Eye (tissue), 1 donor: ENCODE data around the gene UNC5C.

Experiments used
- DNase-seq: peaks from one replicate; pipeline ENCODE4 v3.0.0-alpha.2; 2015

Gene UNC5C

DNA sequence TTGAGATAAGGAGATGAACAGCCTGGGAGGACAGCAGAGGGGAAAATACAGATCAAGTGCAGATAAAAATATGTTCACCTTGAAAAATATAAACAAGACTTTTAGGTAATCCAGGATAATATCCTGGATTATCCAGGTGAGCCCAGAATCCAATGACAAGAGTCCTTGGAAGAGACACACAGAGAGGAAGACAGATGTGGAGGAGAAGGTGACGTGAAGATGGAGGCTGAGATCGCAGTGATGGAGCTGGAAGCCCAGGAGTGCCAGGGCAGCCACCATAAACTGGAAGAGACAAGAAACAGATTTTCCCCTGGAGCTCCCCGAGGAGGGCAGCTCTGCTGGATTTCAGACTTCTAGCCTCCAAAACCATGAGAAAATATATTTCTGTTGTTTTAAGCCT lies 230.7 kb downstream of the UNC5C start:
- no peak for DNase-seq

DNA sequence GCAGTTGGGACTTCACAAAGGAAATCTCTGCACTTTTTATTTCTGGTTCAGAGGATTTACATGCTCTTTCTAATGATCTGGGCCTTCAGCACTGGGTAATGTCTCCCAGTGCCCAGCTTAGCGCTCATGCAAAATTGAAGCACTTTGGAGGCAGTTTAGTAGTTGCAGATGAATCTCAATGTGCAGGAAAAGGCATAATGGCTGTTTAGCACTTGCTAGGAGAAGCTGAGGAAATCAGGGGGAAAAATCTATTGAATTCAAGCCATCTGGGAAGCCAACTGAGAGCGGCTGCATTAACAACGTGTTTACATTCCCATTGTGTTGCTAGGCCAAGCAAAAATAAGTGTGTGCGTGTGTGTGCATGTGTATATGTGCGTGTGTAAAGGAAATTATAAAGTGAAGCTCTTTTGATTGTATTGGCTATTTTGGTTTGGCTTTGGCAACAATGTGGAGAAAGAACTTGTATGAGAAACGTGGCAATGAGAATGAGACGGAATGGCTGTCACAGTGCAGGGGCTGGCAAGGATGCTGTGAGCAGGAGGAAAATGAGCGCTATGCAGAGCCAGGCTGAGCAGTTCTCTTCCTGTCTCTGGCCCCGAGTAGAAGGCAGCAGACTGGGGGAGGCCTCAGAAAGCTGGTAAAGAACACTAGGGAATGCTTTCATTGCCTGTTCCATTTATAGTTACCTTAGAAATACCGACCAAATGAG lies 231.5 kb downstream of the UNC5C start:
- peak; percentile 85 for DNase-seq

DNA sequence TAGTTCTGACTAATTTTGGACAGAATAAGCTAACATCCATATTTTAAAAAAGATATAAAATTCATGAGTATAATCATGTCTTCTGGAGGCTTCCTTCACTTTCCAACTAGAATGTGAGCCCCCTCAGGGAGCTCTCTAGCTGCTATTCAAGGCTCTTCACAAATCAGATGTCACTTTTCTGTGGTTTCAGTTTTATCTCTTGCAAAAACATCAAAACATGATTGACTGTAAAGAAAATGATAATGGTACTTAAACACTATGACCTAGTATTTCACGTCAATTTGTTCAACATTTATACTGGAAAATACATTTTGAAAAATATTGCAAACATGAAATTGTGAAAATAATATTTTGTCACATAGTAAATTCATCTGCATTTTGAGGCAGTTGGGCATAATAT lies 234.2 kb downstream of the UNC5C start:
- no peak for DNase-seq

DNA sequence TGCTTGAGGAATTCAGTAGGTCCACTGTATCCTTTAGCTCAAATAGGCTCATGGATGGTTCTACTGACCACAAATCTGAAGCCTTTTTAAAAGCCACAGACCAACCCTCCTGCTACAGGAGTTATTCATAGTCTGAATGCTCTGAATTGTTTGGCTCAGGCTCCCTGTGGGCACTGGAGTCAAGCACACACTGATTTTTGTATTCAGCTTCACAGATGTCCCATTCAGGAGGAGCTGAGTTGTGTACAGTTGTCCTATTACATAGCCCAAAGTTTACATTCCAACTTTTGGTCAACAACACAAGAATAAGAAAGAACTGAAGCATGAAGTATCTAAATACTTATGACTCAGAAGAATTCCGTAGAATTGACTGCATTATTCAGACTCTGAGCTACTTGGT lies 243.9 kb downstream of the UNC5C start:
- DNase-seq, result peak; percentile 17

DNA sequence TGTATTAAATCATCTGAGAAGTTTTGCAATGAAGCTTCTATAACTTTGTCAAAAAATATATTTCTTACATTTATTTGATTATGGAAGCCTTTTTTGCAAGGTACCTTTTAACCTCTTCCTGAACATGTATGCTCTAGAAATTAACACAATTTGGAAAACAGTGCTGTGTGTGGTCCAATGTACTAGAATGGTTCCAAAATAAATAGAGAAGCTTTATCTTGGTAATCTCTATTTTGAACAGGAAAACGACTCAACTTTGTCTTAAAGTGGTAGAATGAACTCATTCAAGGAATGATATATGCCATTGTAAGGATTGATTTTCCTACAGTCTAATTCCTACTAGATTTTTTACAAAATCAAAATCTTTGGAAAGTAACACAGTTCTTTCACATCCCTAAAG lies 248.5 kb downstream of the UNC5C start:
- no peak for DNase-seq

DNA sequence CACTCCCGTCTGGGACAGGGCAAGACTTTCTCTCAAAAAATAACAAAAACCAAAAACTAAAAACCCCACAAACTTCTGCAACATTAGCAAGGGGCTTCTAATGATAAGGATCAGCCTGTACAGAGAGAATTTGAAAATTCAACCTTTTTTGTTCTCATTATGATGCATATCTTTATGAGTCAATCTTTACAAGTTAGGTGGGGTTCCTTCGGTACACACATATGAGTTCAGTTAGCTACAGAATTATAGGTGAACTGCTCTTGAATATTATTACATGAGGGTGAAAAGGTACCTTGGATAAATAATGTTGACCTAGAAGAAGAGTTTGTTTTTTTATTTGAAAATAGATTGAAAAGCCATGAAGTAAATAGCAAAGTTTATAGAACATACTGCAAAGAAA lies 252.7 kb downstream of the UNC5C start:
- DNase-seq, result no peak

DNA sequence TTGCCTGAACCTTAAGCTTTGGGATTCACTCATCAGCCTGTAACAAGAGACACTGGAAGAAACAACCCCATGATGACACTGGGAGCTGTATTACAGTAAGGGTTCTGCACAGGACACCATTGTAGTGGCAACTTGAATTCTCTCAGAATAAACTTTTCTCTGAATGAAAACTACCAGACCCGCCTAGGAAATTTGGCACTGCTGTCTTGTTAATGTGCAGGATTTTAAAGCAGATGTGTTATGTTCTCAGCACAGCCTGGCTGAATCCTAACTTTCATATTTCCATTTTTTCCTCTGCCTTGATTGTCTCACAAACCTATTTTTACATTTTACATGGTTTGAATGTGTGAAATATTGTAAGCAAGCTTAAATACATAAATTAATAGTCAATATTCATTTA lies 253.6 kb downstream of the UNC5C start:
- no peak for DNase-seq

DNA sequence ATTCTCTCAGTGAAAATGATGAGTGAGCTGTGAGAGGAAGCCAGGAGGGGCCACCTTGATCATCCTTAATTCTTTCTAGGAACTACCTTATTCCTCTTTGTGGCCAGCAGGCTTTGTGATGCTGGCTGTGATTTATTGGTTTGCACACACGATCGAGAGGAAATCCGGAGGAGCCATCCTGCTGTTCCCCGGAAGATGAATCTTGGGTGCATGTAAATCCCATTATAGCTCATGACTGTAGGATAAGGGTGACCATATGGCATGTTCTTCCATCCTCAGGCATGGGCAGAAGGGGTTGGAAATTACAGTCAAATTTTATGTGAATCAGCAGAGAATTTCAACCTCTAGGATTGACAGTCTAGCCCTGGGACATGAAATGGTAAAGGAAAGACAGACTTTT lies 254.5 kb downstream of the UNC5C start:
- DNase-seq, result no peak

DNA sequence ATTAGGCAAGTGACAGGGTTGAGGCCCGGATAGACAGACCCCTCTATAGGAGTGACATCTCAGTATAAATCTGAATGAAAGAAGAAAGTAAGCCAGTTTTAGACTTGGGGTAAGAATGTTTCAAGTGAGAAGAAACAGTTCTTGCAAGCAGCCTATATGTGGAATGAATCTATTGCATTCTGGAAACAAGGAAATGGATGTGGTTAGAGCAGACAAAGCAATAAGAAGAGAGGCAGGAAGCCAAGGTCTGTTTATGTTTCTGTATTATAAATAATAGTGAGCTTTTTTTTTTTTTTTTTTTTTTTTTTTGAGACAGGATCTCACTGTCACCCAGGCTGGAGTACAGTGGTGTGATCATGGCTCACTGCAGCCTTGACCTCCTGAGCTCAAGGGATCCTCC lies 255.8 kb downstream of the UNC5C start:
- DNase-seq, result no peak

DNA sequence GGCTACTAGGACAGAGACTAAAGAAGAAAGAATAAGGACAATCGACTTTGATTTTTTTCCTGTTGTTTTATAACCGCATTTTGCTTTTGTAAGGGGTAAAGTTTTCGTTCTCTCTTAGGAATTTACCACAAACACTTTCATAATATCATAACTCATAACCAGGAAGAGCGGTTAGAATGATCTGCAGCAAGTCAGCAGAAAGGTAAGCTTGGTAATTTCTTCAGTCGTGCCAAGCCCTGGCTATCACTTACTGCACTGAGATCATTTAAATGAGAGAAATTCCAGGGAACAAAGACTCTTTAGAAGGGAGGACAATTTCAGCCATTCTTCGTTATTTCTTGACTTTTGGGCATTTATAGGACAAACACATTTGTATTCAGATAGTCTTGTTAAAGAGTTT lies 258.1 kb downstream of the UNC5C start:
- no peak for DNase-seq

DNA sequence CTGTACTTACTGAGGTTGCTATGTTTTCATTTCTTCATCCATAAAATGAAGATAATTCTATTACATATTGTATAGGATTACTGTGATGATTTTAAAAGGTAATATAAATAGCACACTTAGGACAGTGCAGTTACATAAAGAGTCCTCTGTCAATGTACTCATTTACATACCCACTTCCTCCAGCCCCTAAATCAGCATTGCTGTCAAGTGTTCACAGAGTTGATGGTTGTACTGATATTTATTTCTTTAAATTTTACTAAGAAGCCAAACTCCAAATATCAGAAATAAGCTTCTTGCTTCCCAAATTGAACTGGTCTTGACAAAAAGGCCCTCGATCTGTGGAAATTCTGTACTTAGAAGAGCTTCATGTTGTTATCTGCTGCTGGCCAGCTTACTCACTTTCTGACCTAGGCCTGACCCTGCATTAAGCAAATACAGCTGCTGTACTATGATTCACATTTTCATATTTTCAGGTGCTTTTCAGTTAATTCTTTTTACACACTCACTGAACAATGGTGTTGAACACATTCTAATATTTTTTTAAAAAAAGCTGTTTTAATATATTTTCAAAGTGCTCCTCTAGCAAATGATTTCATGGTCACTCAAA lies 259.6 kb downstream of the UNC5C start:
- no peak for DNase-seq

DNA sequence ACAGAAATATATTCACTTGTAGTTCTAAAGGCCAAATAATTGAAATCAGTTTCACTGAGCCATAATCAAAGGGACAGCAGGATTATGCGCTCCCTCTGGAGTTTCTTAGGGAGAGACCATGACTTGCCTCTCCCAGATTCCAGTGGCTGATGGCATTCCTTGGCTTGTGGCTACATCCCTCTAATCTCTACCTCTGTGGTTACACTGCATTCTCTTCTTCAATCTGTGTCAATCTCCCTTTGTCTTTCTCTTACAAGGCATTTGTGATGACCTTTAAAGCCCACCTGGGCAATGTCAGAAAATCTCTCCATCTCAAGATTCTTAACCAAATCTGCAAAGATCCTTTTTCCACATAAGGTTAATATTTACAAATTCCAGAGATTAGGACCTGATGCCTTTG lies 260.2 kb downstream of the UNC5C start:
- no peak for DNase-seq

DNA sequence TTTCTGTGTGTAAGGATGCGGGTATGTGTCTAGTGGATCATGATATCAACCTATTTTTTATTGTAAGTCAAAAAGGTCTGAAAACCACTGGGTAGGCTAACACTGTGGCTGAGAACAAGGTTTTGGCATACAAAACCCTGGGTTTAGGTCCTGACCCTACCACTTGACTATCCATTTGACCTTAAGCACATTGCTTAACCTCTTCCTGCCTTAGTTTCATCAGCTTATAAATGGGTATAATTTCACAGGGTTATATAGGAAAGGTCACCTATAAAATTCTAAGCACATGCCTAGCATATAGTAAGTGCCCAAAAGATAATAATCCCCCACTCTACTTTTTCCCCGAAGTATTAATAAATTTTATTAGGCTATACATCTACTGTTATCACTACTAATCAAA lies 263.0 kb downstream of the UNC5C start:
- no peak for DNase-seq

DNA sequence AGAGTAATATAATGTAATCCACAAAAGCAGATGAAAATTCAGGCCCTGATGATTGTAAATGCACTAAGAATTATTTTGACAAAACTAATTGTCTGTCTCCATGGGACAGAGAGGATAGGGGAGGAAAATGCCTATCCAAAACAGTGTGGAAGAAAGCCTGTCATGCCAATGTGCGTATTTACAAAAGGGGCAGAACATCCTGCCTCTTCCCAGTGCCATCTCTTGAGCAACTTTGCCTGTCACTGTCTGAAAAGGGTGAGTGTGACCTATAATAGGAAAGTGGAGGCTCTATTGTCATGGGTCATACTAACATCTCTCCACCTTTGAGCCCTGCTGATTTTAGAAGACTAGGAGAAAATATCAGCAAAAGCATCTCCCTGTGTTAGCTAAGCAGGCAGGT lies 264.1 kb downstream of the UNC5C start:
- DNase-seq, result no peak

DNA sequence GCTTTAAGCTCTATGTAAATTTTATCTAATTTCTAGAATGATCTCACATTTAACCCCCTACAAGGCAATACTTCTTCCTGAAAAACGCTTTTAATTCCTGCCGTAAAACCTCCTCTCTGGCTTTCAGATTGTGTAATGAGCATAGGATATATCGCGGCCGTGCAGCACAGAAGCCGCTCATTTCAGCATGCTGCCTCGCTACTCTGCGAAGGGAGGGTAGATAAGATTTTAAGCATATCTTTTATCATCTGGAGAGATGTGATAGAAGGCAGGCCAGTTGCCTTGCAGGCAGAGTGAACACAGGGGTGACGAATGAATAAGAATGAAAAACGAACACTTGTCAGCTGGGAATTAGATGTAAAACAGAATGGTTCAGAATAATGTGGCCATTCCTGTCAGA lies 265.5 kb downstream of the UNC5C start:
- no peak for DNase-seq

DNA sequence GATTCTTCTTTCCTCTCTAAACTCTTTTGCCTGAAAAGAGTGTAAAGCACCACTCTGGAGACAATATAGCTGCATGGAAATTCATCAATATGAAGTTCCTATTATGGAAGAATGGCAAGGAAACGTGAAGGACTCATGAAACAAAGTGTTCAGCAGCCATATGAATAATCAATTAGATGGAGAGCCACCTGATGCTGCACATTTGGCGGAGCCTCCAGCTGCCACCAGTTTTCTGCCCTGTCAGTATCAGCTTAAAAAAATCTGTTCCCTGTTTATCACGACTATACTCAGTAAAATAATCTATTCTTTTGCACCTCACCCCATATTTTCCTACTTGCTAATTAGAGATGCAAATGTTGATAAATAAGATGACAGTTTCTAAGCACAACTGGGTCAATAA lies 276.0 kb downstream of the UNC5C start:
- DNase-seq, result peak; percentile 48

DNA sequence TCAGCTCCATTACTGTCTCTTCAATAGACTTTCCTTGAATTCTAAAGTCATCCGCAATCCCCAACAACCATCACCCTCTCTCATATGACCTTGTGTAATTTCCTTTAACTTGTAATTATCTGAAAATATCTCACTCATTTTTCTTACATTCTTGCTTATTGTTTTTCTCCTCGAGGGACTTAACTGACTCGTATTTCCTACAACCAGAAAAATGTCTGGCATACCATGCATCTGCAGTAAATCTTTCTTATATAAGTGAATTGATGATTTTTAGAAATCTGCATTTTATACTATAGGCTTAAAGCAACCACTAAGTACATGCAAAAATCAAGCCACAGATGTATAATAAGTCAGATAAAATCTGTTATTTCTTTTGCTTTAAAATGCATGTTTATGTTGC lies 276.7 kb downstream of the UNC5C start:
- DNase-seq, result no peak

DNA sequence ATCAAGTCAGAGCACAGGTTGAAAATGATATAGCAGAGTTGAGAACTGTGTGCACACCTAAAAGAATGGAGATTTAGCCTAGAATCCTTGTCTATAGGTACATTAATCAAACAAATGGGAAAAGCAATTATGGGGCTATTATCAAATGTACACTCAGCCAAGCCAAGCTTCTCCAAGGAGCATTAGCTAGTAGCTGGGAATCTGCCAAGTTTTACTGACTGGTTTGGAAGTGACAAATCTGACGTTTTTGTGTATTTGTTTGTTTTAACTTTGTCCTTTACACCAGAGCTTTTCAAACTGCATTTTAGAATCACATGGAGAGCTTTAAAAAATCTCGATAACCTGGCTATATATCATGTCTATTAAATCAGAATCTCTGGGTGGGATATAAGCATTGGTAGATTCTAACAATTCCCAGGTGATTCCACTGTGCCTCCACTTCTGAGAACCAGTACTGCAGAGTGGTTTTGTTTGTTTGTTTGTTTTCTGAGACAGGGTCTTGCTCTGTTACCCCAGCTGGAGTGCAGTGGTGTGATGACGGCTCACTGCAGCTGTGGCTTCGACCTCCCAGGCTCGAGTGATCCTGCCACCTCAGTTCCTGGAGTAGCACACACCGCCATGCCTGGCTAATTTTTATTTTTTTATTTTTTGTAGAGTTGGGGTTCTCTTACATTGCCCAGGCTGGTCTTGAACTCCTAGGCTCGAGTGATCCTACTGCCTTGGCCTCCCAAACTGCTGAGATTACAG lies 279.8 kb downstream of the UNC5C start:
- DNase-seq, result no peak

DNA sequence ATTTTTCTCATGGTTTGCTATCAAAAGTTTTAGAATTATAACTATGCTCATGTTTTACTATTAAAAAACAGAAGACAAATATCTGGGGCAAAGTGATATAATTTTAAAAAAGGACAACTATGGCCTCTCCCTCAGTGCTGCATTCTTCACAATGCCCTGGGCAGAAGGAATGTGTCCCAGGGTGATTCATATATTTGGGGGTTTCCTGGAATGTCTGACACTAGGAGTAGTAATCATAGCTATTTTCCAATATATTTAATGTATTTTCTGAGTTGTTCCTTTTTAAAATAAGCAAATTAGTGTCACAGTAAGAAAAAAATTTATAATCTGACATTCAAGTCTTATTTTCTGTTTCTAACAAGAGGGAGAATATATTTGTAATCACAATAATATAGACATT lies 281.7 kb downstream of the UNC5C start:
- no peak for DNase-seq

DNA sequence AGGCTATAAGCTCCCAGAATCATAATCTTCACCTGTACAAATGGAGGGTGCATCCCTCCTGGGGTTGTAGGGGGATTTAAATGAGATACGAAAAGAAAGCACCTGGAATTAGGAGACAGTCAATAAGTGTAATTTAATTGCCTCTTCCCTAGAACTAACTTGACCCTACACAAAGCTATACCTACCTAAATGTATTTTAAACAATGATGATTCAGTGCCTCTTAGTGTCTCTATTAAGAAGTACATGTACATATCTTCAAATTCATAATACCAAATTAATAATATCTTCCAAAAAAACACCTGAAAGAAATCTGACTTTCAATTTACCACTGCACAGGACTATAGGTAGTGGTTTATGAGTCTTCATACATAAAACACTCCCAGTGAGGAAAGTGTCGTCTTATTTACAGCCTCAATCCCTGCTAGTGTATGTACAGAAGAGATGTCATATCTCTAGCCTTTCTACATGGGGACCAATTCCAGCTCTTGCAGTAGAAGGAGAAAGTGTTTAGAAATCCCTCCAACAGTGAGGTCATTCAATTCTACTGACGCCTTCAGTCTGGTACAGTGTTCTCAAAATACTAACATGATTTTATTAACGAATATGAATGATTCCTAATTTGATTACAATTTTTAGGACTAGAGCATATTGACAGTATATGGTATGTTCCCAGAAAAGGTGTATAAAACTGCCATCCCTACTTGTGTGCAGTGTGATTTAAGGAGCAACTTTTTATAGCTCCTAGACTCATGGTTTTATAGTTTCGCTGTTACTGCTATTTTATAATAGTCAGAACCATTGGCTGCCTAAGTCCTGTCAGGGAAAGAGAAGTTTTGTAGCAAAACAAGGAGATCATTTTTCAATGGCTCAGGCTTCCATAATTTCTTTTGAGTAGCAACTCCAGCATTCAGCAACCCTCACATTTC lies 282.7 kb downstream of the UNC5C start:
- no peak for DNase-seq

DNA sequence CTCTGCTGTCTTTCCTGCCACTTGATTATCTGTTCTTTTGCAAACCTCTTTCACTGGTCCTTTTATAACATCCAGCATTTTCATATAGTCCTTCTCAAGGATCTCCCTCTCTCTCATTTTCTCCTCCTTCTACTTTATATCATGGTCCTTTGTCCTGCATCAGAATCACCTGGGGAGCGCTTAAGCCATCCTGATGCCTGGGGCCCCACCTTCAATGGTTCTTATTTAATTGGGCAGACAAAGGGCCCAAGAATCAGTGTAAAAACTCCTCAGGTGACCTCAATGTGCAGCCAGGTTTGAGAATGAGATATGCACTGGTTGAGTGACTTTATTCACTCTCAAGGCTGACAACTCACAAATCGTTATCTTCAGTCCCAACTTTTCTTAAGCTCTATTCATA lies 283.9 kb downstream of the UNC5C start:
- no peak for DNase-seq

DNA sequence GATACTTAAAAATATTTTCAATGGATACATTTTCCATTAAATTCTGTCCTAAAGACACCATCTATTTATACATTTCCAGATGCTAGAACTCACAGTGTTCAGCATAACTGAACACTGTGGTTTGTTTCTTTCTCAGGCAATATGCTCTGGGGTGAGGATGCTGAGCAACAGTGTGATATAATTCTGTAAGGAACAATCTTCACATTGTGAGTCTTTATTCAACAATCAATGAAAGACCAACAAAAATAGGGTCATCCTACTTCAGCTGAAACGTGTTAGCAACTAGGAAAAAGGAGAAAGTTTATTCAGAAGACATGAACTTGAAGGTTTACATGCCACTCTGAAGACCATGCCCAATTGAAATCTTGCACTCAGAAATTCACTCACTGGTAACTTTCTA lies 284.8 kb downstream of the UNC5C start:
- DNase-seq, result no peak

DNA sequence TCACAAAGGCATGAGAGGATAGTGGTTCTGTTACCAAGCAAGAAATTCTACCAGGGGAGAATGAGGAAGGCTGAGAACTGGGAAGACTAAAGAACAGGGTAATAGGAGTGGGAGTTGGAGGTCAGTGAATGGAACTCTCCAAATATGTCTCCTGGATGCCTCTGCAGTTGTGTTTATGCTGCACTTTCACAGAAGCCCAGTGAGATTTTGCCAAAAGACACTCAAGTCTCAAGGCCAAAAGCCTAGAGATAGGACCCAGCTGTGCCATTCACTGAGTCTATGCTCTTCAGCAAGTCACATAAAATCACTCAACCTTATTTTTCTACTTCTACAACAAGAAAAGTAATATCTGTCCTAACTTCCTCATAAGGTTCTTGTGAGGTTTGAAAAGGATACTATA lies 285.4 kb downstream of the UNC5C start:
- no peak for DNase-seq
